GM21576 (cell line): Measurements from ENCODE around the gene IRAK2.
"Not testable (repeated sequence)": the region's sequence is repeated elsewhere in the genome, so short reads cannot be mapped to it uniquely, and the experiment has no call there.

Source experiments
- ATAC-seq: cut with Tn5 transposase; IDR thresholded peaks from one replicate; pipeline ENCODE4 v1.9.1; 2021; ENCODE audit warnings: mild to moderate bottlenecking, moderate library complexity; ENCODE audit not compliant: unreplicated experiment

Gene IRAK2, protein sequence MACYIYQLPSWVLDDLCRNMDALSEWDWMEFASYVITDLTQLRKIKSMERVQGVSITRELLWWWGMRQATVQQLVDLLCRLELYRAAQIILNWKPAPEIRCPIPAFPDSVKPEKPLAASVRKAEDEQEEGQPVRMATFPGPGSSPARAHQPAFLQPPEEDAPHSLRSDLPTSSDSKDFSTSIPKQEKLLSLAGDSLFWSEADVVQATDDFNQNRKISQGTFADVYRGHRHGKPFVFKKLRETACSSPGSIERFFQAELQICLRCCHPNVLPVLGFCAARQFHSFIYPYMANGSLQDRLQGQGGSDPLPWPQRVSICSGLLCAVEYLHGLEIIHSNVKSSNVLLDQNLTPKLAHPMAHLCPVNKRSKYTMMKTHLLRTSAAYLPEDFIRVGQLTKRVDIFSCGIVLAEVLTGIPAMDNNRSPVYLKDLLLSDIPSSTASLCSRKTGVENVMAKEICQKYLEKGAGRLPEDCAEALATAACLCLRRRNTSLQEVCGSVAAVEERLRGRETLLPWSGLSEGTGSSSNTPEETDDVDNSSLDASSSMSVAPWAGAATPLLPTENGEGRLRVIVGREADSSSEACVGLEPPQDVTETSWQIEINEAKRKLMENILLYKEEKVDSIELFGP

GRCh38 chr3:10164546-10165393, at the start of gene IRAK2:
TSS of gene IRAK2 (plus strand) at chr3:10164919. CDS start at chr3:10164955, 36 bp downstream.
- peak; percentile 79 for ATAC-seq

- peak; percentile 92 for ATAC-seq
These were observed 49.2 kb upstream of the IRAK2 start, which contains the start of gene BRK1 for GRCh38 chr3:10115326-10116137. TSS of gene BRK1 (plus strand) at chr3:10115675. CDS start at chr3:10115702, 27 bp downstream.

DNA sequence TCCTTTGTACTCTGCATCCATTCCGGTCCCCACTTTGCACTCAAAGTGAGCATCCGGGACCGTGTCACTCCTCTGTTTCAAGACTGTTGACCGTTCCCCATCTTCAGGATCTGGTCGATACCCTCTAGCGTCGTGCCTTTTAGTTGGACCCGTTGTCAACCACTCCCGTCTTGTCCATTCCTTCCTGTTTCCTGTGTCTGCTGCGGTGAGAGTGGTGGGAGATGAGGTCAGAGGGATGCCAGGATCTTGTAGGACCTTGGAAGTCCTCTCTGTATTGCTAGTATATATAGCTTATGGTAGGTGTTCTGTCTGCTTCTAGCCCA, 48.6 kb upstream of the IRAK2 start:
- peak; percentile 15 for ATAC-seq

DNA sequence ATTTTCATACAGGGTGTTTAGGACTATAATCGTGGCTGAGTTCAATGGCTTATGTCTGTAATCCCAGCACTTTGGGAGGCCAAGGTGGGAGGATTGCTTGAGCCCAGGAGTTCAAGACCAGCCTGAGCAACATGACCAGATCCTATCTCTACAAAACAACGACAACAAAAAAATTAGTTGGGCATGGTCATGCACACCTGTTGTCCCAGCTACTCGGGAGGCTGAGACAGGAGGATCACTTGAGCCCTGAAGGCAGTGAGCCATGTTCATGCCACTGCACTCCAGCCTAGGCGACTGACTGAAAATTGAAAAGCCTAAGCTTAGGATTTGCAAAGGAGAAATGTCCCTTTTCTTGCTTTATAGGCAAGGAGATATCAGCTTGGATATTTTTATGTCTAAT, 47.8 kb upstream of the IRAK2 start:
- no peak for ATAC-seq

- no peak for ATAC-seq
These were observed 45.3 kb upstream of the IRAK2 start for GRCh38 chr3:10119376-10119775.

- ATAC-seq: no peak
These were observed 43.7 kb upstream of the IRAK2 start for GRCh38 chr3:10121064-10121463.

GRCh38 chr3:10122724-10123123, 42.0 kb upstream of the IRAK2 start:
- ATAC-seq: no peak

- not testable (repeated sequence) for ATAC-seq
These were observed 28.8 kb upstream of the IRAK2 start for GRCh38 chr3:10135872-10136271.

GRCh38 chr3:10136426-10137005, 28.2 kb upstream of the IRAK2 start:
- ATAC-seq: no peak

DNA sequence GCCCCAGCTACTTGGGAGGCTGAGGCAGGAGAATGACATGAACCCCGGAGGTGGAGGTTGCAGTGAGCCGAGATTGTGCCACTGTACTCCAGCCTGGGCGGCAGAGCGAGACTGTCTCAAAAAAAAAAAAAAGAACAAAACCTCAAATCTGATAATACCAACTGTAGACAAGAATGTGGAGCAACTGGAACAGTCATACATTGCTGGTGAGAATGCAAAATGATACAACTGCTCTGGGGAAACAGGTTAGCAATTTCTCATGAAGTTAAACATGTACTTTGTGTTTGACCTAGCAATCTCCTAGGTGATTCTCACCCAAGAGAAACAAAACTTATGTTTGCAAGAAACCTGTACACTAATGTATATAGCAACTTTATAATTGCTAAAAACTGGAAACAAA, 27.5 kb upstream of the IRAK2 start:
- ATAC-seq: no peak

DNA sequence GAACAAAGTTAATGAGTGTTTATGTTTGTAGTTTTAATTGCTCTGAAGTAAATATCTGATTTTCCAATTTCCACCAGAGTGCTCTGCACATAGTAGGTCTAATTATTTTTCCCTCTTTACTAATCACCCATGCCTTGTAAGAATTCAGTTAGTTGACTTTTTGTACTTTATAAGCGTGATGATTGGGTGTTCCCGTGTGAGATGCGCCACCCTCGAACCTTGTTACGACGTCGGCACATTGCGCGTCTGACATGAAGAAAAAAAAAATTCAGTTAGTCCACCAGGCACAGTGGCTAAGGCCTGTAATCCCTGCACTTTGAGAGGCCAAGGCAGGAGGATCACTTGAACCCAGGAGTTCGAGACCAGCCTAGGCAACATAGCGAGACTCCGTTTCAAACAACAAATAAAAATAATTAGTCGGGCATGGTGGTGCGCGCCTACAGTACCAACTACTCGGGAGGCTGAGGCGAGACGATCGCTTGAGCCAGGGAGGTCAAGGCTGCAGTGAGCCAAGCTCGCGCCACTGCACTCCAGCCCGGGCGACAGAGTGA, 23.6 kb upstream of the IRAK2 start:
- ATAC-seq: no peak

DNA sequence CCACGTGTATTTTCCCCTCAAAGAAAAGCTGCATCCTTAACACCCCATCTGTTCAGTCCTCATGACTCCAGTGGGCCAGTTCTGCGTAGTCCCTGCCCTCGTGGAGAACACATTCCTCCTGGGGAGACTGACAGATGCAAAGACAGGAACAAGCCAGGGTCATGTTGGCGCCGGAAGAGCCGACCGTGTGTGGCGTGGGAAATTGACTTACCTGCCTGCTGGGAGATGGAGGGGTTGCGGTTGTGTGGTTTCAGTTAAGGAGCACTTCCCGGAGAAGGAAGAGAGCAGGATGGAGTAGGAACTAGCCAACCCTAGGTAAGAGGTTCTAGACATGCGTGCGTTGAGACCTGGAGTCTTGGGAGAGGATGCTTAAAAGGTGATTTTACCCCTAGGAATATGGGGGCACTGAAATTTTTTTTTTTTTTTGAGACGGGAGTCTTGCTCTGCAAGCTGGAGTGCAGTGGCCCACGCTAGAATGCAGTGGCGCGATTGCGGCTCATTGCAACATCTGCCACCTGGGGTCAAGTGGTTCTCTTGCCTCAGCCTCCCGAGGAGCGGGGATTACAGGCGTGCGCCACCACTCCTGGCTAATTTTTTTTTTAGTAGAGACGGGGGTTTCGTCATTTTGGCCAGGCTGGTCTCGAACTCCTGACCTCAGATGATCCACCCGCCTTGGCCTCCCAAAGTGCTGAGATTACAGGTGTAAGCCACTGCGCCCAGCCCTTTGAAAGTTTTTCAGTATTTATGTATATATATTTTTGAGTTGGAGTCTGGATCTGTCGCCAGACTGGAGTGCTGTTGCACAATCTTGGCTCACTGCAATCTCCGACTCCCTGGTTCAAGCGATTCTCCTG, 21.8 kb upstream of the IRAK2 start:
- no peak for ATAC-seq

- ATAC-seq: no peak
These were observed 19.0 kb upstream of the IRAK2 start for GRCh38 chr3:10145685-10146084.

DNA sequence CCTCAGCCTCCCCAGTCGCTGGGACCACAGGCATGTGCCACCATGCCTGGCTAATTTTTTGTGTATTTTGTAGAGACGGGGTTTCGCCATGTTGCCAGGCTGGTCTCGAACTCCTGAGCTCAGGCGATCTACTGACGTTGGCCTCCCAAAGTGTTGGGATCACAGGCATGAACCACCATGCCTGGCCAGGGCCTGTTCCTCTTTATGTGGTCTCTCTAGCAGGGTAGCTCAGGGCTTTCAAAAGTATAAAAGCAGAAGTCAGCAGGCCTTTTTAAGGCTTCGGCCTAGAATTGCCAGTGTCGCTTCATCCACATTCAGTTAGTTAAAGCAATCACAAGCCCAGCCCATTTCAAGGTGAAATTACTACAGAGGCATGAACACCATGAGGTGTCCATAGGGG, 15.5 kb upstream of the IRAK2 start:
- no peak for ATAC-seq

GRCh38 chr3:10150987-10151386, 13.7 kb upstream of the IRAK2 start:
- no peak for ATAC-seq

DNA sequence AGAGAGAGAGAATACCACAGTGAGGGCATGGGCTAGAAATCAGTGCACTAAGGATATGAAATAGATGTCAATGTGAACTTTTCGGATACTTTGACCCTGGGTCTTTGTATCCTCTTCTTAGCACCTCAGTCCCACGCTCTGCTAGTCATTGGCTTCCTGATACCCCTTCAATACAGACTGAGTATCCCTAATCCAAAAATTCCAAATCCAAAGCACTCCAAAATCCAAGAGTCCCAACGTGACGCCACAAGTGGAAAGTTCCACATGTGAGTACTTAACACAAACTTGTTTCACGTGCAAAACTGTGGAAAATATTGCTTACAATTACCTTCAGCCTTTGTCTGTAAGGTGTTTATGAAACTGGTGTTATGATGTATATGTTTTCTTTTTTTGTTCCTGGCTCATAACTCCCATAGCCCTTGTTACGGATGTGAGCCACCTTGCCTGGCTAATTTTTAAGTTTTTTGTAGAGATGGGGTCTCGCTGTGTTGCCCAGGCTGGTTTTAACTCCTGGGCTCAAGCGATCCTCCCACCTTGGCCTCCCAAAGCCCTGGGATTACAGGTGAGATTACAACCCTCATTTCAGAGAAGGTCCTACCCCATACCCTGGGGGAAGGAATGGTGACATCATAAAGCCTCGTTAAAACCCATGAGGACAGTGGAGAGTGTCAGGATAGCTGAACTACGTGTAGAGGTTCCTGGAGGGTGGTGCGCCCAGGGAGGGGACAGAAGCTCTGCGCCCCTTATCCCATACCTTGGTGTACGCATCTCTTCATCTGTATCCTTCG, 10.2 kb upstream of the IRAK2 start:
- no peak for ATAC-seq

- no peak for ATAC-seq
These were observed 9.6 kb upstream of the IRAK2 start for GRCh38 chr3:10155123-10155472.

- ATAC-seq: no peak
These were observed 9.1 kb upstream of the IRAK2 start for GRCh38 chr3:10155658-10156057.
